Stimulated activated CD8-positive, alpha-beta memory T cell treated with anti-CD3 and anti-CD28 coated beads, Interleukin-4, amount 100 ng/mL, for 4 hours (primary cell): ENCODE measurements around the gene UCP3.
A peak's percentile ranks its signal among the peaks of the same experiment; 100 is the strongest.

ENCODE experiments used
- DNase-seq, 2 donors: peaks; one replicate each; pipeline ENCODE4 v3.0.0-alpha.2; 2020; ENCODE audit warnings: low read depth in 2 of 2, low spot score in 1 of 2

Gene UCP3

DNA sequence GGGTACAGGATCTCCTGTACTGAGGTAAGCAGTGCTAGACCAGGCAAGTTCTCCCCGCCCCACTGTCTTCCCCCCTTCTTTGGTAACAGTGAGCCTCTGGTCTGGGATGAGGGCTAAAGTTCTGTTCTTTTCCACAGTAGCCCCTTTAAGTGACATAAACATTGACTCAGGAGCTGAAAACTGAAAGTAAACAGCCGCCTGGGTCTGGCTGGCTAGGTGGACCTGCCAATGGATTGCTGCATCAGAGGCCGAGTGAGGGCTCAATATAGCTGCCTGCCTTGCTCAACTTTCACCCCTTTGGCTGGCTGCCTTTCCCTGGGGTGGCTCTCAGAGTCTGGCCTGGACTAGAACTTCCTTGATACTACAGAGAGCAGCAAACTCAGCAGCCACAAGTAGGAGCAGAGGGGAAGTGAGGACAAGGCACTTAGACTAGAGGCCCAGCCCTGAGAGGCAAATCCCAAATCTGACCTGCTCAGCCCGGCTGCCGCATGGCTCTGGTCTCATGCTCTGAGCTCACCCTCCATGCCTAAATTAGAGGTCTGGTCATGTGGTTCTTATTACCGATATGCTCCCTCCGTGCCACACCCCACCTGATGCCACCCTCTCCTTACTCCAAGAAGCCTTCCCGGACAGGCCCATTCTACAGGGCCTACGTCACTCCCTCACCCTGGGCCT is 9.6 kb upstream of the UCP3 start:
- DNase-seq: no peak

DNA sequence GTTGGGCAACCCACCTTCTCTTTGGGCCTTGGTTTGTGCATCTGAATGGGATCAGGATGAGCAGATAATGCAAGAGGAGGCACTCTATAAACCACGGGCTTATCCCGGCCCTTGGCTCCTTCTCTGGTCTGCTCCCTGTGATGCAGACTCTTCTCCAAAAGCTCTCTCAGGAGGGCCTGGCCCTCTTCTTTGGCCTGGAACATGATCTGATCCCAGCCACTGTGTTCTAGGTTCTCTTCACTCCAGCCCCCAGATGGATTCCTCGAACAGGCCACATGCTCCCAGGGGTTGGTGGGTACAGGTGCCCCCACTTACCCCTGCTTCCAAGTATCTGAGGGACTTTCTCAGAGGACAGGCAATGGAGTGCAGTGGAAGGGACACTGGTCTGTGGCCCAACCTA is 8.7 kb upstream of the UCP3 start:
- DNase-seq: no peak

DNA sequence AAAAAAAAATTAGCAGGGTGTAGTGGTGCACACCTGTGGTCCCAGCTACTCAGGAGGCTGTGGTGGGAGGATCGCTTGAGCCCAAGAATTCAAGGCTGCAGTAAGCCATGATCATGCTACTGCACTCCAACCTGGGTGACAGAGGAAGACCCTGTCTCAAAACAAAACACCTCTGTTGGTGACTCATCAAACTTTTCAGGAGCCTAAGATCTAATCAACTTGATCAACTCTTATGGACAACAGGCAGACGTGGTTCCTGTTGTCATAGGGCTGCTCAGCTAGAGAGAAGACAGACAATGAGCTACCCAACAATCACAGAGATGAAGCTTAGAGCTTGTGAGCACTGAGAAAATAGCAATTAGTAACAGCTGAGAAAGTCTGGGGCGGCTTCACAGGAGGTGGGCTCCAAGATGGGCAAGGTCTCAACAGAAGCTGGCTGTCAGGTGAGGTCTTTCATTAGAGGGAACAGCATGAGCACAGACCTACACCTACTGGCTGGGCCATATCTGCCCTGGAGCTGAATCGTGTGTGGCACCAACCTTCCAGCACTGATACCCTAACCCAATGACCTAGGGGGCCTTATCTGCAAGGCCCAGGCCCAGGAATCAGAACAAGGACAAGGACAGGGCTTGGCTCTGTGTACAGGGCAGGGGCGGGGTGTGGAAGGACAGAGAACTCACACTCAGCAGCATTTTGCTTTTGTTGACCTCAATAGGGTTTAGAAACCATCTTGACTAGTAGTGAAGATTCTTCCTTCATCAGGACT is 7.2 kb upstream of the UCP3 start:
- no peak for DNase-seq

DNA sequence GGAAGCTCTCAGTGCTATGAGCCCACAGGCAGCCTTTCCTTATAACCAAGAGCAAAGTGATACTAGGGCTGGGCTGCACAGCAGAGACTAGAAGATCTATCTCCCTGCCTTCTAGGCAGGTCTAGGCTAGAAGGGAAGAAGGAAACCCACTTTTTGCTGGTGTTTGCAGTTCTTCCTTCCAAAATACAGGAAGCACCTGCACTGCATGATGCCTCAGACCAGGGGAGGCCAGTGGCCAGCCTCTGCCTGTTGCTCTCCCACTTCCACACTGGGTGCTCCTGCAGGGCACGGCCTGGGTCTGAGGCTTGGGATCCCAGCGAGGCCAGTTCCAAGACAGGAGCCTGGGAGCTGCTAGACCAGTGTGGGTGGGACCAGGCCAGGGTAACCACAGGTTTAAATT is 6.0 kb upstream of the UCP3 start:
- no peak for DNase-seq

DNA sequence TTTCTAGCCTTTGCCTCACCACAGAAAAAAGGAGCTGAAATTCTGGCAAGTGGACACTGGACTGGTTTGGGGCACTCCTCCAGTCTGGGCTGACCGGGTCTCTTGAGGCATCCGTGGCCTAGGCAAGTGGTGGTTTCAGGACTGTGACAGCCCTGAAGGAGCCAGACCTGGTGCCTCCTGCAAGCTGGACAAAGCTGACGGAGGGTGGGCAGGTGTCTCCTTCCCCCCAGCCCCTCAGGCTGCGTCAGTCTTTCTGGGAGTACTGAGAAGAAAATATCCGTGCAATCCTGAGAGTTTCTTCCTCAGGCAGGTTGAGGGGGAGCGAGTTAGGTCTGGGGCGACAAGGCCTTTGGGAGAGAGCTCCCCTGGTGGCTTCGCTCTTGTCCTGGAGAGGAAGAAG is 4.3 kb upstream of the UCP3 start:
- no peak for DNase-seq

DNA sequence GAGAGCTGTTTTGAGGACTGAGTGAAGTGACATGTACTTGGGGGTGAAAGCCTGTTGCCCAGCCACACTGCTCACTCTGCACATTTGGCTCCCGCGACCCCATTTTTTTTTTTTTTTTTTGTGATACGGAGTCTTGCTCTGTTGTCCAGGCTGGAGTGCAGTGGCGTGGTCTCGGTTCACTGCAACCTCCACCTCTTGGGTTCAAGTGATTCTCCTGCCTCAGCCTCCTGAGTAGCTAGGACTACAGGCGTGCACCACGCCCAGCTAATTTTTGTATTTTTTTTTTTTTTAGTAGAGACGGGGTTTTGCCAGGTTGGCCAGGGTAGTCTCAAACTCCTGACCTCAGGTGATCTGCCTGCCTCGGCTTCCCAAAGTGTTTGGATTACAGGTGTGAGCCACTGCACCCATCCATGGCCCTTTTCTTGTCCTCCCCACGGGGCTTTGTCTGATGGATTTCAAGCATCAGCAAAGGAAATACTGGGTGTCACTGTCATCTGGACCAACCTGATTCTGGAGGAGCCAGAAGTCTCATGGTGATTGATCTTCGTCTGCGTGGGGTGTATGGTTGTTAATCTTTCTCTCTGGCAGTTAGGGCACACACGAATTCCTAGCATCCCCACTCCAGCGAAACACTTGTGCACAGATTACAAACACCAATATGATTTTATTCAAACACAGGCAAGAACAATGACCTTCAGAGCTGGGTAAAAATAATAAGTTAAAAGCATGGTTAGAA is 3.4 kb upstream of the UCP3 start:
- DNase-seq: no peak

DNA sequence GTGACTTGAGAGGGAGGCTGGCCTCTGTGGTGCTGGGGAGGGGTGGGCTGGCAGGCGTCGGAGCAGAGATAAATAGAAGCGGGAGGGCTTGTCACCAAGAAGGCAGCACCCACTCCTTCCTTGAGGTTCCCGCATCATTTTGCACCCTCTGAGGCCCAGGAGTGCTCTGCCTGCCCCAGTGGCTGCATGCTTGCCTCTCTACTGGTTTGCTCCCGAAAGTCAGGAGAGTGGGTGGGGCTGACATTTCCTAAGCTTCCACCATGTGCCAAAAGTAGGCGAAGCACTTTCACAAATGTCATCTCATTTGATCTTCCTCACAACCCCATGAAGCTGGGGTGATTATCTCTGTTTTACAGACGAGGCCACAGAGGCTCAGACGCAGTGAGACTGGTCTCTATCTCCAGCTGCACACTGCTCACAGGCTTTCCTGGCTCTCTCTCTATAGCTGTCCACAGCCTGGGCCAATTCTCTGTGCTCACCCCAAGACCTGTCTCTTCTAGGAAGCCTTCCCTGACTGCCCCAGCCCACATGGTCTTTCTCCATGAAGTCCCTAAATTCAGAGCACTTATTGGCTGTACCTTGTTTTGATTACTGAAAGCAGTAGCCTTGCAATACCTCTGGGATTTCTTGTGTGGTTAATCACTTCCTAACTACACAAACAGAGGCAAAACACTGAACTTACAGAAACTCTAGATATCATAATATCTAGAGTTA is 2.6 kb upstream of the UCP3 start:
- DNase-seq: peak in 1 of 2 donors; percentile 4

DNA sequence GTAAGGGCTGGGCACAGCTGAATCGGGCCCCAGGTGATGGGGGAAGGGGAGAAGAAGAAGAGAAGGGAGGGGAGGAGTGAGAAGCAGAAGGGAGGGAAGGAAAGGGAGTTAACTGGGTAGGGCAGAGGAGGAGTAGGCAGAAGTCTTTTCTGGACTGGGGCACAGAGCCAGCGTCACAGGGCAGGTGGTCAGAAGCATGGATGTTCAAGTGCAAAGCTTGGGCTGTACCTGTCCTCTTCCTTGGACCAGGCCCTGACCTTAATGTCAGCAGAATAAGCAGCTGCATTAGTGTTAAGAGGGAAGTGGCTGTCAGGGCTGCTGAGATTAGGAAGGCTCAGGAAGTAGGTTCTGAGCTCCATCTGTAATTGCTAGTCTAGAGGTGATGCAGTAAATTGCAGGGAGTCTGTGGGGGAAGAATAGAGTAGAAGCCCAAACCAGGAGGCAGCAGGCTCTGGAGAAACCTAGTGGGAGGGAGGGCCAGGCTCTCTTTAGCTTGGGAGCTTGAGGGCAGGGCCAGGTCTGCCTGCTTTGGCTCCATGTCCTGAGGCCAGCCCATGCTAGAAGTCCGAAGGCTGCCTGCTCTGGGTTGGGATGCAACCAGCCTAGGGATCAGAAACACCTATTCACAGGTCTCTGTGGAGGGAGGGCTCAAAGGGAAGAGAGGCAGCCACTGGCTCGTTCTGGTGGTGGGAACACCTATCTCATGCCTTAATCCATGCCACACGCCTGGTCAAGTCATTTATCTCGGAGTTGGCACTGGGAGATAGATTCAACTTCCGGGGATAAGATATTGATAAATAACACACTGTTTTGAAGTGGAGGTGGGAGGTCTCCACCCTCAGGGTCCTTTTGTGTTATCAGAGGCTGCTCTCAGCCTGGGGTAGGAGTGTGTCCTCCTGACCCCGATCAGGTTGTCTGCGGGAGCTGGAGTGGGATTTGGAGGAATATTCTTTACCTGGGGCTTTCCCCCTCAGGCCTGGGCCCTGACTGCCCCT is 1.7 kb upstream of the UCP3 start:
- no peak for DNase-seq

DNA sequence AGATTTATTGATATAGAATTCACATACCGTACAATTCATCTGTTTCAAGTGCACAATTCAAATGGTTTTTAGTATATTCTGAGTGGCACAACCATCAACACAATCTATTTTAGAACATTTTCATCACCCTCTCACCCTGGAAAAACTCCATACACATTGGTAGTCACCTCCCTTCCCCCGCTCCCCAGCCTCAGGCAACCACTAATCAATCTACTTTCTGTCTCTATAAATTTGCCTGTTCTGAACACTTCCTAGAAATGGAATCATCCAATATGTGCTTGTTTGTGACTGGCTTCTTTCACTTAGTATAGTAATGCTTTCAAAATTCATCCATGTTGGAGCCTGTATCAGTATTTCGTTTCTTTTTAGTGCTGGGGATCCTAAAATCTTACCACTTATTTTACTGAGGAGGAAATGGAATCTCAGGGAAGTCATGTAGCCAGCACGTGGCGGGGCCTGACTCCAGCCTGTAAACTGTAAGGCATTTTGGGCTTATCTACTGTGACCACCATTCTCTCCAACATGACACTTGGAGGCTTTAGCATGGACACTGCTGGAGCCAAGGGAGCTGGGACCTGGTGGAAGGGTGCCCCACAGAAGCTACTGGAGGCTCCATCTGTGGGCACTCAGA is 905 bp upstream of the UCP3 start:
- no peak for DNase-seq

DNA sequence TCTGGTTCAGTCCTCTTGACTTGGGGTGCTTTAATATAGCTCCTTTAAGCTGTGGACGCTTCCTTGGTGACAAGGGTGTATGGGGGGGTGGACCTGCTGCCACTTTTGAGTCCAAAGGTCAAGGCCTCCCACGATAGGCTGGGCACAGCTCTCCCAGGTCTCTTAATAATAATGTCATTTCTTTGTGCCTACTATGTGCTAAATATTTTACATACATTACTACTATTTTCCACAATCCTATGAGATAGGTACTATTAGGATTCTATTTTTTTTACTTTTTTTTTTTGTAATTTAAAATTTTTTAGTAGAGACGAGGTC is 304 bp upstream of the UCP3 start:
- no peak for DNase-seq

DNA sequence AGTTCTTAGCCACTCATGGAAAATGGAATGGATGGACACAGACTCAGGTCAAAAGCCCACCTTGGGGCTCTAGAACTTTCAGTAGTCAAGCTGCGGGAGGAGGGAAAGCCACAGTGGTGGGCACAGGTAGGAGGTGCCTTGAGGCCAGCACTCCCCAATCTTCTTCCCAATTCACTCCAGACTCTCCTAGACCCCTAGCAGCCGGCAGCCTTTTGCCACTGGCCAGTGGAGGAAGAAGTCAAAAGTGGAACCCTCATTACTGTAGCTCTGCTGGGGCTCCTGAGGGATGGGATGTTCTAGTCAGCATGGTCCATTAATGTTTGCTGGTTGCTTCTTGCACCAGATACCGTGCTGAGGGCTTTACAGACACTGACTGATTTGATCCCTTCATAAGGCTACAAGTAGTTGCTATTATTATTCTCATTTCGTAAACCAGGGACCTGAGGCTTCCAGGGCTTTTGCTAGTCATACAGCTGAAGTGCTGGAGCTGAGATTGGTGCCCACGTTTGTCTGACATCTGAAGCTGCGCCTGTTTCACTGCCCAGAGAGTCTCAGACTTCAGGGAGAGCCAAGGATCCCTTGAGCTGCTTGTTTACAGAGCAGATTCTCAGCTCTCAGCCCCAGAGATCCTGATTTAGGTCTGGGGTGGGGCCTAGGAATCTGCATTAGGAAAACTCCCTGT is 1.1 kb downstream of the UCP3 start:
- DNase-seq: no peak

DNA sequence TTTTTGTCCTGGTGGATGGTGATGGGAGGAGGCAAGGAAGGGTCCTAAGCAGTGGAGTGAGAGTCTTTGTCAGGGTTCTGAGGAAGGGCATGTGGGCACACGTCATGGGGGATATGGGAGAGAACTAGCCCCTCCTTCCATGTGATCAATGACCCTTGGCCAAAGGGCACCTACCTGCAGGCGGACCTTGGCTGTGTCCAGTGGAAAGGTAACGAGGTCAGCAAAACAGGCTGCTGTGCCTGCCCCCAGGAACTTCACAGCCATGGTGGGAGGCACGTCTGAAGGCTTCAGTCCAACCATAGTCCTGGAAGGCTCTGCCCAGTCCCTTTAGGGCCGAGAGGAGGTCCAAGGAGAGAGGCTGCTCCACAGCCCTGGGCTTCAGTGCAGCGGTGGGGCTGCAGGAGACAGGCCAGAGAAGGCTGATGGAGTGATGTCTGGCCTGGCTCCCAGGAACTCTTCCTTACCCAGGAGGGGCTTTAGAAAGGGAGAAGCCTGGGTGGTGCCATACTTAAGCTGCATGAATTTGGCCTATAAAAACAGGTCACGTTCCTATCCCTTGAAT is 2.1 kb downstream of the UCP3 start:
- no peak for DNase-seq

DNA sequence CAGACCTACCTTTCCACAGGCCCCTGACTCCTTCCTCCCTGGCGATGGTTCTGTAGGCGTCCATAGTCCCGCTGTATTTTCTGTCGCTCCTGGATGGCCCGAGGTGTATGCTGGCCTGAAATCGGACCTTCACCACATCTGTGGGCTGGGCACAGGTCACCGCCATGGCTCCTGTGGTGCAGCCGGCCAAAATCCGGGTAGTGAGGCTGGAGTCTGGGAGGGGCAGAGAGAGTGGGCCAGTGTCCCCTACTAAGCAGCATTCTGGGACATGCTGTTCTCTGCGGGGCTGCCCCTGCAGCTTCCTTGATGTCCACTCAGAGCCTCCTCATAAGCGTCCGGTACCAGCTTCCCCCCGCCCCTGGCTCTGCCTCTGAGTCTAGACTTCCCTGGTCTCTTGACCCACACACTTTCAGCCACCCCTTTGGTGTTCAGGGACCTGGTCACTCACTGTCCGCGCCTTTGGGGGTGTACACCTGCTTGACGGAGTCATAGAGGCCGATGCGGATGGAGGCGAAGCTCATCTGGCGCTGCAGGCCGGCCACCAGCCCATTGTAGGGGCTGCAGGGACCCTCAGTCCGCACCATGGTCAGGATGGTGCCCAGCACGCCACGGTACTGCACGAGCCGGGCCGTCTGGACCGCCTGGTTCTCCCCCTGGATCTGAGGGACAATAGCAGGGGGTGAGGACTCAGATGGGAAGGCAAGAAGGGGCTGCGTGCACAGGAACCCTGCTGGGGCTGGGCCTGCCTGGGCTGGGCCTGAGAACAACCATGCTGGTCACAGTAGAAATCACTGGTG is 3.0 kb downstream of the UCP3 start:
- no peak for DNase-seq

DNA sequence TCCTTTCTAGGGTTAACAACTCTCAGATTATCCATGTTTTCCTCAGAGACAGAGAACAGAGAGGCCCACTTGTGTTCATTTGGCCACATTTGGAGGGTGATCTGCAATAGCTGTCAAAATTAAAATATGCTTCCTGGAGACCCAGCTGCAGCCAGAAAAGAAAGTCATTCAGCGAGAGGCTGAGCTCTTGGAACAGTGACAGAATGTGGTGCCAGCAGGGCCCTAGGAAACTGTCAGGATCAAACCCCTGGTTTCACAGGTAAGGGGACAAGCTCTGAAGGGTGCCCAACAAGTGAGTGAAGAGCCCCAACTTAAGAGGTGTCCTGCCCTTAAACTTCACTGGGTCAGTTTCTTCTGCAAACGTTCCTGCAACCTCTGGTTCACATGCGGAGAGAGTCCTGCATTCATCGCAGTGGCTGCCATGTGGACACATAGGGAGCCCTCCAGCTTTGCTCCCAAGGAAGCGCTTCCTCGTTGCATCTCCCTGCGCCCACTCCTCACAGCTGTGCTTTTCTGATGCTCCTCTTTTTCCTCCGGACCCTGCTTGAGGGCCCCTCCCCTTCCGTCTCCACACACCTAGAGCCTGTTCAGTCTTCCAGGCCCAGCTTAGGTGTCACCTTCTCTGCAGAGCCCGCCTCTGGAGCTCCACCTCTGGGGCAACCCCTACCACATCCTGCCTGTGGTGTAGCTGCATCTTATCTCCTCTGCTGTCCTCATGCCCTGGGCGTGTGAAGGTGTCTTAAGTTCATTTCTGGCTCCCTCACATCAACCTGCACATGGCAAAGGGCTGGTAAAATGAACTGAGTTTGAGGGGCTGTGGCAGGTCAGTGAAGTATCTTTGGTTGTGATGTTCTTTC is 3.9 kb downstream of the UCP3 start:
- peak; percentile 53 to 65 for DNase-seq

DNA sequence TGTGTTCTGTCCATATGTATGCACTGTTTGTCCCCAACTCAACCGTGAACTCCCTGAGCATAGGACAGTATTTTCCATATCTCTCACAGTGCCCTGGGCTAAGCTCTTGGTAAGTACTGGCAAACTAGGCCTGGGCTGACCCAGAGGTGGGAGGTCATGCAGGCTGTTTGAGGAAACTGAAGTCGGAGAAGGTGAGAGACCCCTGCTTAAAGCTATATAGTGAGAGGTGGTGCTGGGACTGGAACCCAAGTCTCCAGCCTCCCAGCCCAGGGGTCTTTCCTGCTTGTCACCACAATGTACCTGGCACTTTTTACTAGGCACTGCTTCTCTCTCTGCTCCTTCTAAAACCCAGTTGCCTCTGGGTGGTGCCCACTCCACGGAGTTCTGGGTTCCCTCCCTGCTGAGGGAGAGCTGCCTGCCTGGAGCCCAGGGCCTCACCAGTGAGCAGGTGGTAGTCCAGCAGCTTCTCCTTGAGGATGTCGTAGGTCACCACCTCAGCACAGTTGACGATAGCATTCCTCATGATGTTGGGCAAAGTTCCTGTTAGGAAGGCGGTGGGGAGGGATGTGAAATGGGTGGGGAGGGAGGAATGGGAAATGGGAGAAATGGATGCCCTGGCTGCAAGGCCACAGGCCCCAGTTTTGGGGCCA is 4.7 kb downstream of the UCP3 start:
- no peak for DNase-seq

DNA sequence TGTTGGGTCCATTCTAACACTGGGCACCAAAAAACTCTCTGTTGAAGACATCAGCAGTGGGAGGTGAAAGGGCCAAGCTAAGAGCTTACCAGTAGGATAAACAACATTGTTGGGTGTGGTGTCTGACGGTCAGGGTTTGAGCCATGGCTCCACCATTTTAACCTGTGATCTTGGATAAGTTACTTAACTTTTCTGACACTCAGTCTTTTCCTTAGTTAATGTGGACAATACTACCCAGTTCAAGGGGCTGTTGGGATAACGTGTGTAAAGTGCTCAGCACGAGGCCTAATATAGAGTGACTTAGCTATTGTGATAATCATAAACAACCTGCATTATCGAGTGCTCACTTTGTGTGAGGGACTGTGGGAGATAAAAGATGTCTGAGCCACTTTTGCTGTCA is 6.1 kb downstream of the UCP3 start:
- DNase-seq: no peak

DNA sequence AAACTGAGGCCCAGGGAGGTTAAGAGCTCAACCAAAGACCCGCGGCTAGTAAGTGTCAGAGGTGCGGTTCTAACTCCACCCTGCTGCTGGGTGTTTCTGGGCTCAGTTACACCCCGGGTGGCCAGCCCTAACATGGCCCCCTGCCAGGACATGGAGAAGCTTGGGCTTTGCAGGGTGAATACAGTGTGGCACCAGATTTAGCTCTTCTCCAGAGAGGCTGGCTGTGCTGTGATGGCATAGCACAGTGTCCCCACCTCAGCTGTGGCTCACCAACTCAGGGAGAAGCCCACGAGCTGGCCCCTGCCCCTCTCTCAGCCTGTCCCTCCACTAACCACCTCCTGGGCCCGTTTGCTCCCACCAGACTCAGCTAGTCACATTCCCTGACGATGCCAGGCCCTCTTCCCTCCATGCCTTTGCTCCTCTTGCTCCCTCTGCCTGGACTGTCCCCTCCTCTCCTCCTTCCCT is 7.0 kb downstream of the UCP3 start:
- no peak for DNase-seq
